ENCODE measurements around the gene HEPH.

Gene HEPH

DNA sequence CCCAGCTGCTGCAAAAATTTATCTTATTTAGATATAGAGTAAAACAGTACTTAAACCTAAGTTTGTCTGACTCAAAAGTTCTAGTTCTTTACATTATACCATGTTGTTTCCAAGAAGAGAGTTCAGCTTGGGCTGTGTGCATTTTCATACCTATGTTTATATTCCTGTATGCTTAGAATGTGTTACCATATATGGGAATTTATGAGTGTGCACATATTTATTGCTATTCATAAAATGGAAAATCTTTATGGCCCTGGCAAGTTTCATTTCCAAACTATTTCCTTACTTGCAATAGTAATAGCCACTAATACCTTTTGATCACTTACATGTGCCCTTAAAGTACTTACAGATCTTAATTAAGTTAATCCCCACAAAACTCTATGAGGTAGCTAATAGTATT lies 2.6 kb downstream of the HEPH start:
- Histone ChIP-seq H3K9me3 (ENCODE audit: low read length) (no peaks in the 10 kb centered on the region), H3F3A (ENCODE audit: insufficient read depth, low read length) (no peaks in the 10 kb centered on the region), H3K36me3 (ENCODE audit: insufficient read depth, low read length) (no peaks in the 10 kb centered on the region), H3K27ac (ENCODE audit: low read depth, low read length, poor library complexity, severe bottlenecking) (no peak overlapping the region), H3K9ac (ENCODE audit: low read length) (no peak overlapping the region), H3K27me3 (ENCODE audit: insufficient read depth, low read length) (no peaks in the 10 kb centered on the region), H2AFZ (ENCODE audit: low read length) (no peak overlapping the region), H3K4me2 (ENCODE audit: low read length) (no peak overlapping the region), H4K20me1 (ENCODE audit: insufficient read depth, low read length) (no peaks in the 10 kb centered on the region), H3K9me2 (ENCODE audit: low read depth, low read length) (no peaks in the 10 kb centered on the region), H3K79me2 (ENCODE audit: insufficient read depth, low read length) (no peaks in the 10 kb centered on the region), H3K4me3 (ENCODE audit: low read depth, low read length, poor library complexity, severe bottlenecking) (no peak overlapping the region), H3K4me1 (ENCODE audit: insufficient read depth, low read length, severe bottlenecking) (no peaks in the 10 kb centered on the region)
- TF ChIP-seq, protein P1, sequence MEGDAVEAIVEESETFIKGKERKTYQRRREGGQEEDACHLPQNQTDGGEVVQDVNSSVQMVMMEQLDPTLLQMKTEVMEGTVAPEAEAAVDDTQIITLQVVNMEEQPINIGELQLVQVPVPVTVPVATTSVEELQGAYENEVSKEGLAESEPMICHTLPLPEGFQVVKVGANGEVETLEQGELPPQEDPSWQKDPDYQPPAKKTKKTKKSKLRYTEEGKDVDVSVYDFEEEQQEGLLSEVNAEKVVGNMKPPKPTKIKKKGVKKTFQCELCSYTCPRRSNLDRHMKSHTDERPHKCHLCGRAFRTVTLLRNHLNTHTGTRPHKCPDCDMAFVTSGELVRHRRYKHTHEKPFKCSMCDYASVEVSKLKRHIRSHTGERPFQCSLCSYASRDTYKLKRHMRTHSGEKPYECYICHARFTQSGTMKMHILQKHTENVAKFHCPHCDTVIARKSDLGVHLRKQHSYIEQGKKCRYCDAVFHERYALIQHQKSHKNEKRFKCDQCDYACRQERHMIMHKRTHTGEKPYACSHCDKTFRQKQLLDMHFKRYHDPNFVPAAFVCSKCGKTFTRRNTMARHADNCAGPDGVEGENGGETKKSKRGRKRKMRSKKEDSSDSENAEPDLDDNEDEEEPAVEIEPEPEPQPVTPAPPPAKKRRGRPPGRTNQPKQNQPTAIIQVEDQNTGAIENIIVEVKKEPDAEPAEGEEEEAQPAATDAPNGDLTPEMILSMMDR (IDR thresholded peaks at IDR 0.05; ENCODE audit: low read length): no peak
- TF ChIP-seq EZH2 (IDR thresholded peaks at IDR 0.05; ENCODE audit: borderline replicate concordance, low read length): no peak

DNA sequence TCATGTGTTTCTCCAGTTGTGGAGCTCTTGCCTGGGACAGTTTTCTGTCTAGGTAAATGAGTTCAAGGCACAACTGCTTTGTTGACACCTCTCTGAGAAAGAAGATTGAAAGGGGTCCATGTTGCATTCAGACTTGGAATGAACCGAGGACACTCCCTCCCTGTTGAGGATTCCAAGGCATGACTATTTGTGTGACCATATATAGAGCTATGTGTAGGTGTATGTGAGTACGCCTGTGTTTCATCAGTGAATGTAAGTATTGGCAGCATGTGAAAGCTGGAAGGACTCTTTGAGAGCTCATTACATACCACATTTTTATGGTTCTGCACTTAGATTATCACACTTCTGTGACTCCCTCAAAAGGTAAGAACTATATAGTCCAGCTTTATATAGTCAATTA lies 3.4 kb downstream of the HEPH start:
- no peaks in the 10 kb centered on the region for H3K79me2 ChIP-seq (ENCODE audit: insufficient read depth, low read length)
- H3K4me2 ChIP-seq (ENCODE audit: low read length): no peak overlapping the region
- no peaks in the 10 kb centered on the region for H3K4me1 ChIP-seq (ENCODE audit: insufficient read depth, low read length, severe bottlenecking)
- H3K9me3 ChIP-seq (ENCODE audit: low read length): no peaks in the 10 kb centered on the region
- H4K20me1 ChIP-seq (ENCODE audit: insufficient read depth, low read length): no peaks in the 10 kb centered on the region
- no peaks in the 10 kb centered on the region for H3K36me3 ChIP-seq (ENCODE audit: insufficient read depth, low read length)
- no peak overlapping the region for H3K9ac ChIP-seq (ENCODE audit: low read length)
- H3F3A ChIP-seq (ENCODE audit: insufficient read depth, low read length): no peaks in the 10 kb centered on the region
- no peaks in the 10 kb centered on the region for H3K27me3 ChIP-seq (ENCODE audit: insufficient read depth, low read length)
- TF ChIP-seq, protein P1 (IDR thresholded peaks at IDR 0.05; ENCODE audit: low read length): no peak
- no peak for TF ChIP-seq EZH2 (IDR thresholded peaks at IDR 0.05; ENCODE audit: borderline replicate concordance, low read length)
- H3K9me2 ChIP-seq (ENCODE audit: low read depth, low read length): no peaks in the 10 kb centered on the region
- H3K27ac ChIP-seq (ENCODE audit: low read depth, low read length, poor library complexity, severe bottlenecking): no peak overlapping the region
- no peak overlapping the region for H3K4me3 ChIP-seq (ENCODE audit: low read depth, low read length, poor library complexity, severe bottlenecking)
- no peak overlapping the region for H2AFZ ChIP-seq (ENCODE audit: low read length)

DNA sequence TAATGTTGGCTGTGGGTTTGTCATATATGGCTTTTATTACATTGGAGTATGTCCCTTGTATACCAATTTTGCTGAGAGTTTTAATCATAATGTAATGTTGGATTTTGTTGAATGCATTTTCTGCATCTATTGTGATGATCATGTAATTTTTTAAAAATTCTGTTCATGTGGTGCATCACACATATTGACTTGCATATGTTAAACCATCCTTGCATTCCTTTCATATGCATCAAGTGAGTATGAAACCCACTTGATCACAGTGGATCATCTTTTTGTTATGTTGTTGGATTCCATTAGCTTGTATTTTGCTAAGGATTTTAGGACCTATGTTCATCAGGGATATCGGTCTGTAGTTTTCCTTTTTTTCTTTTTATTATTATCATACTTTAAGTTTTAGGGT lies 12.1 kb downstream of the HEPH start:
- H3K79me2 ChIP-seq (ENCODE audit: insufficient read depth, low read length): no peaks in the 10 kb centered on the region
- no peaks in the 10 kb centered on the region for H3K4me1 ChIP-seq (ENCODE audit: insufficient read depth, low read length, severe bottlenecking)
- H3F3A ChIP-seq (ENCODE audit: insufficient read depth, low read length): no peaks in the 10 kb centered on the region
- no peak overlapping the region for H3K27ac ChIP-seq (ENCODE audit: low read depth, low read length, poor library complexity, severe bottlenecking)
- H3K4me3 ChIP-seq (ENCODE audit: low read depth, low read length, poor library complexity, severe bottlenecking): no peak overlapping the region
- TF ChIP-seq EZH2 (IDR thresholded peaks at IDR 0.05; ENCODE audit: borderline replicate concordance, low read length): no peak
- TF ChIP-seq, protein P1 (IDR thresholded peaks at IDR 0.05; ENCODE audit: low read length): no peak
- H3K27me3 ChIP-seq (ENCODE audit: insufficient read depth, low read length): no peaks in the 10 kb centered on the region
- no peaks in the 10 kb centered on the region for H4K20me1 ChIP-seq (ENCODE audit: insufficient read depth, low read length)
- H3K4me2 ChIP-seq (ENCODE audit: low read length): no peak overlapping the region
- H3K9ac ChIP-seq (ENCODE audit: low read length): no peak overlapping the region
- no peaks in the 10 kb centered on the region for H3K9me2 ChIP-seq (ENCODE audit: low read depth, low read length)
- H3K36me3 ChIP-seq (ENCODE audit: insufficient read depth, low read length): no peaks in the 10 kb centered on the region
- H3K9me3 ChIP-seq (ENCODE audit: low read length): no peaks in the 10 kb centered on the region
- no peak overlapping the region for H2AFZ ChIP-seq (ENCODE audit: low read length)
